Stomach (tissue), 9 donors: Measurements from ENCODE around the gene ZPLD1. TPM values are rescaled to one million over a fixed set of nuclear protein-coding genes. Genes with fewer than 3 reads are reported as not detected.

Experiments used
- DNase-seq, 2 donors: peaks; one replicate each; pipeline versions ENCODE4 v3.0.0 to v3.0.0-alpha.2; 2013 to 2019
- H3K27ac ChIP-seq, 5 donors: fragments of 200-600 bp in 4 of 5; sonication (generic) in 4 of 5; one replicate each; pipeline ENCODE4 v1.5.1; 2013 to 2019; ENCODE audit warnings: mild to moderate bottlenecking in 1 of 5, moderate library complexity in 1 of 5
- H3K27me3 ChIP-seq, 3 donors: fragments of 200-600 bp; sonication (generic); one replicate each; pipeline ENCODE4 v1.5.1; 2017 to 2019; ENCODE audit warnings: mixed run types in 1 of 3
- H3K36me3 ChIP-seq, 4 donors: fragments of 200-600 bp; sonication (generic); 1 replicate in 3 of 4; 2 replicates in 1 of 4; pipeline ENCODE4 v1.5.1; 2016 to 2019
- H3K4me1 ChIP-seq, 4 donors: fragments of 200-600 bp; sonication (generic); one replicate each; pipeline ENCODE4 v1.5.1; 2016 to 2019
- H3K4me3 ChIP-seq, 4 donors: fragments of 200-600 bp; sonication (generic) in 3 of 4; one replicate each; pipeline ENCODE4 v1.5.1; 2016 to 2019; ENCODE audit warnings: mild to moderate bottlenecking in 1 of 4
- H3K9me3 ChIP-seq, 4 donors: fragments of 200-600 bp; sonication (generic); one replicate each; pipeline ENCODE4 v1.5.1; 2016 to 2019
- EP300 ChIP-seq: sonication (generic); formaldehyde crosslinking; IDR thresholded peaks from one replicate; pipeline ENCODE4 v1.6.1; 2017; ENCODE audit warnings: antibody characterized with exemption
- POLR2A ChIP-seq, 4 donors: fragments of 450-650 bp; IDR thresholded peaks; one replicate each; pipeline ENCODE4 v1.6.1; 2016; ENCODE audit warnings: antibody characterized with exemption in 4 of 4, control low read depth in 2 of 4, mild to moderate bottlenecking in 1 of 4, moderate library complexity in 1 of 4
- POLR2AphosphoS5 ChIP-seq, 3 donors: sonication (generic); formaldehyde crosslinking; IDR thresholded peaks; one replicate each; pipeline ENCODE4 v1.6.1; 2016; ENCODE audit warnings: antibody characterized with exemption in 3 of 3
- WGBS, 5 donors: extraction: QIAGEN DNeasy Blood & Tissue Kit in 3 of 5; methylation state at CpG; one replicate each; pipeline versions ENCODE4 v1.1.5 to v1.1.7; 2013 to 2018; 5-methylcytosine and 5-hydroxymethylcytosine counted together
- intact Hi-C: fragments of 100-400 bp; cut with DNase I; formaldehyde crosslinking; loops from one replicate; pipeline ENCODE4 v1.15.1; 2023; ENCODE audit warnings: low total_unique reads
- polyA plus RNA-seq, 3 donors: library from polyadenylated mRNA; stranded (reverse); fragments of 200-250 nt; gene quantifications; one replicate each; pipeline ENCODE4 v1.2.3, GENCODE V29; 2013
- total RNA-seq, 5 donors: library from RNA; depleted of rRNA; stranded (reverse); fragments of >200 nt; gene quantifications; one replicate each; pipeline versions ENCODE4 v1.1.0 to v1.2.3, GENCODE V29; 2014 to 2016
- TF ChIP-seq, protein P1 (sequence below), 7 experiments: fragments of 450-650 bp in 4 of 7; fragments of 200-600 bp in 3 of 7; sonication (generic) in 3 of 7; IDR thresholded peaks; one replicate each; pipeline ENCODE4 v1.5.1; 2016 to 2019; ENCODE audit warnings: antibody characterized with exemption in 7 of 7, control low read depth in 2 of 7, mild to moderate bottlenecking in 1 of 7
- donor health status: healthy with polysubstance abuse.
- donor health status: Bipolar disorder and iron deficiency.
- donor health status: healthy.

The ZPLD1 gene
- total and polyA plus RNA-seq, 8 donors, result 0.58 TPM; not detected in 7

- WGBS, 5 donors, result 66 to 88% (median 79%) methylated on average over 1 of the region's 1 CpG
- no peaks in the 10 kb centered on the region for H3K9me3 ChIP-seq
- intact Hi-C loops, result no loop called here
Measured at GRCh38 chr3:102441832-102442231, 7.0 kb downstream of the ZPLD1 start.

DNA sequence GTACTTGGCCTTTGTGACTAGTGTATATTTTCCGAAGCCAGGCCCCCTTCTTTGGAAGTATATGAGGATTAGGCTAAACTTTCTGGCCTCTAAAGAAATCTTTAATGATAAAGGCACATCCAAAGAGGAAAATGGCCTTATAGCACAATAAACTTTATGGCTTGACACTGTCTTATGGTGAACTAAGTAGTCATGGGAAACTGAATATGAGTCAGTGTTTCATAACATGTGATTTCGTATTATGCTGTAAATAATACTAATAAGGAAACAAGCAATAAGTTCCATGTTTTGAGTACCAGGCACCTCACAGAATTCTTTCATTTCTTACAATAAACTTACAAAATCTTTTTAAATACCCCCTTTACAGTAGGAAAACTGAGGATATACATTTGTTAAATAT, 8.2 kb downstream of the ZPLD1 start:
- H3K36me3 ChIP-seq, result no peaks in the 10 kb centered on the region
- DNase-seq, result no peak
- WGBS, 5 donors, result 73 to 89% (median 85%) methylated on average over 2 of the region's 2 CpGs
- no peaks in the 10 kb centered on the region for H3K4me1 ChIP-seq
- H3K4me3 ChIP-seq, result no peak overlapping the region
- no peak overlapping the region for H3K27ac ChIP-seq
- no peaks in the 10 kb centered on the region for H3K9me3 ChIP-seq
- no peaks in the 10 kb centered on the region for H3K27me3 ChIP-seq
- TF ChIP-seq POLR2AphosphoS5 (IDR thresholded peaks at IDR 0.05), result no peak
- TF ChIP-seq POLR2A (IDR thresholded peaks at IDR 0.05), result no peak
- no peak for TF ChIP-seq EP300
- TF ChIP-seq, protein P1, sequence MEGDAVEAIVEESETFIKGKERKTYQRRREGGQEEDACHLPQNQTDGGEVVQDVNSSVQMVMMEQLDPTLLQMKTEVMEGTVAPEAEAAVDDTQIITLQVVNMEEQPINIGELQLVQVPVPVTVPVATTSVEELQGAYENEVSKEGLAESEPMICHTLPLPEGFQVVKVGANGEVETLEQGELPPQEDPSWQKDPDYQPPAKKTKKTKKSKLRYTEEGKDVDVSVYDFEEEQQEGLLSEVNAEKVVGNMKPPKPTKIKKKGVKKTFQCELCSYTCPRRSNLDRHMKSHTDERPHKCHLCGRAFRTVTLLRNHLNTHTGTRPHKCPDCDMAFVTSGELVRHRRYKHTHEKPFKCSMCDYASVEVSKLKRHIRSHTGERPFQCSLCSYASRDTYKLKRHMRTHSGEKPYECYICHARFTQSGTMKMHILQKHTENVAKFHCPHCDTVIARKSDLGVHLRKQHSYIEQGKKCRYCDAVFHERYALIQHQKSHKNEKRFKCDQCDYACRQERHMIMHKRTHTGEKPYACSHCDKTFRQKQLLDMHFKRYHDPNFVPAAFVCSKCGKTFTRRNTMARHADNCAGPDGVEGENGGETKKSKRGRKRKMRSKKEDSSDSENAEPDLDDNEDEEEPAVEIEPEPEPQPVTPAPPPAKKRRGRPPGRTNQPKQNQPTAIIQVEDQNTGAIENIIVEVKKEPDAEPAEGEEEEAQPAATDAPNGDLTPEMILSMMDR (IDR thresholded peaks at IDR 0.05), result no peak
- intact Hi-C loops, result no loop called here

More at GRCh38 chr3:102441832-102442231, 7.0 kb downstream of the ZPLD1 start:
- Histone ChIP-seq H3K4me3 (no peak overlapping the region), H3K4me1 (no peaks in the 10 kb centered on the region), H3K27ac (no peak overlapping the region), H3K27me3 (no peaks in the 10 kb centered on the region), H3K36me3 (no peaks in the 10 kb centered on the region)
- no peak for DNase-seq
- TF ChIP-seq EP300 (no peak), POLR2AphosphoS5 (IDR thresholded peaks at IDR 0.05) (no peak), POLR2A (IDR thresholded peaks at IDR 0.05) (no peak)
- TF ChIP-seq, protein P1 (IDR thresholded peaks at IDR 0.05), result no peak

GRCh38 chr3:102444101-102444500, 9.3 kb downstream of the ZPLD1 start:
- H3K36me3 ChIP-seq, result no peaks in the 10 kb centered on the region
- intact Hi-C loops, result no loop called here

DNA sequence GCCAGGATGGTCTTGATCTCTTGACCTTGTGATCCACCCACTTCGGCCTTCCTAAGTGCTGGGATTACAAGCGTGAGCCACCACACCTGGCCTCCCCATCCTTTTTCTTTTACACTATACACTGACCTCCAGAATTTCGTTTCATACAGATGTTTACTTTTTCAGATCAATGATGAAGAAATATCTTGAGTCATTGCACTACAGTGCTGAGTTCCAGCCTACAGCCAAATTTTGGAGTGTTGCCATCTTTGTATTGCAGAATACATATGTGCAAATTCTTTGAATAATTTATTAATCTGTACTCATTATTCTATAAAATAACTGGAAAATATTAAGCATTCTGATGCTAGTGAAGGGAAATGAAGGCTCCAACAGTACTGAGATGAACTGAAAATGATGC, 12.5 kb downstream of the ZPLD1 start:
- no peaks in the 10 kb centered on the region for H3K4me1 ChIP-seq
- no peak overlapping the region for H3K4me3 ChIP-seq
- 47 to 66% (median 60%) methylated on average over 3 of the region's 3 CpGs for WGBS, 5 donors
- H3K27me3 ChIP-seq, result no peaks in the 10 kb centered on the region
- H3K27ac ChIP-seq, result no peak overlapping the region
- no peaks in the 10 kb centered on the region for H3K36me3 ChIP-seq
- TF ChIP-seq, protein P1 (IDR thresholded peaks at IDR 0.05), result no peak
- TF ChIP-seq EP300, result no peak
- no peaks in the 10 kb centered on the region for H3K9me3 ChIP-seq
- intact Hi-C loops, result no loop called here
- DNase-seq, result no peak

More at GRCh38 chr3:102444101-102444500, 9.3 kb downstream of the ZPLD1 start:
- no peaks in the 10 kb centered on the region for H3K9me3 ChIP-seq
- 47 to 66% (median 56%) methylated on average over 2 of the region's 2 CpGs for WGBS, 5 donors
- H3K27ac ChIP-seq, result no peak overlapping the region
- no peak overlapping the region for H3K4me3 ChIP-seq
- H3K27me3 ChIP-seq, result no peaks in the 10 kb centered on the region
- no peak for DNase-seq
- H3K4me1 ChIP-seq, result no peaks in the 10 kb centered on the region
- TF ChIP-seq, protein P1 (IDR thresholded peaks at IDR 0.05), result no peak
- TF ChIP-seq EP300 (no peak), POLR2A (IDR thresholded peaks at IDR 0.05) (no peak), POLR2AphosphoS5 (IDR thresholded peaks at IDR 0.05) (no peak)
